ENCODE results near the gene USP31.

GRCh38 chr16:23014592-23014991 is 134.7 kb downstream of the USP31 start:
- TF ChIP-seq CTCF (IDR thresholded peaks at IDR 0.05): no peak
- no peak for TF ChIP-seq EP300 (IDR thresholded peaks at IDR 0.05)
- no peak for TF ChIP-seq POLR2A (IDR thresholded peaks at IDR 0.05)

All from tibial nerve (tissue), 4 donors.